A549 (cell line): ENCODE measurements around the gene HPCAL1. TPM values are rescaled to one million over a fixed set of nuclear protein-coding genes. Genes with fewer than 3 reads are reported as not detected.

Experiments
- ATAC-seq, 2 experiments: fragments of 200-7000 bp in 1 of 2; fragments of >200 bp in 1 of 2; cut with Nextera tagmentation in 1 of 2; cut with Tn5 transposase in 1 of 2; 3 replicates each; pipeline versions ENCODE4 v1.8.0 to v1.9.1; 2018 to 2020; ENCODE audit warnings: mild to moderate bottlenecking in 1 of 2, moderate library complexity in 1 of 2
- CTCF ChIA-PET: fragments of 300-600 bp; sonication (Branson Sonifier 250); formaldehyde crosslinking; extraction: SDS; loops from one replicate; lab custom pipeline; 2021; ENCODE audit warnings: antibody characterized with exemption, inconsistent platforms; lab: Yijun Ruan, JAX
- POLR2A ChIA-PET: fragments of 350-600 bp; formaldehyde crosslinking; extraction: SDS; loops from one replicate; lab custom pipeline; 2021; ENCODE audit warnings: antibody characterized with exemption, inconsistent platforms; lab: Yijun Ruan, JAX
- DNase-seq, 2 experiments: peaks; one replicate each; pipeline versions ENCODE4 v3.0.0 to v3.0.0-alpha.2; 2011 to 2016; ENCODE audit warnings: low read depth in 1 of 2, low spot score in 1 of 2
- FAIRE-seq: peaks from 2 replicates; lab custom pipeline; 2011; peaks lifted over from hg19 to GRCh38; lab: Jason Lieb, UNC
- H3K27ac ChIP-seq, 2 experiments: fragments of >200 bp; sonication (Bioruptor Twin); formaldehyde crosslinking; 3 replicates each; pipeline ENCODE4 v1.5.1; 2016 to 2017
- H3K4me1 ChIP-seq: fragments of >200 bp; sonication (Bioruptor Twin); formaldehyde crosslinking; 3 replicates; pipeline ENCODE4 v1.6.1; 2016
- H3K4me2 ChIP-seq: fragments of >200 bp; sonication (Bioruptor Twin); formaldehyde crosslinking; 3 replicates; pipeline ENCODE4 v1.6.1; 2016
- H3K4me3 ChIP-seq: fragments of >200 bp; sonication (Bioruptor Twin); formaldehyde crosslinking; 3 replicates; pipeline ENCODE4 v1.5.1; 2016
- H3K9me3 ChIP-seq: fragments of >200 bp; sonication (Bioruptor Twin); formaldehyde crosslinking; 3 replicates; pipeline ENCODE4 v1.6.1; 2016
- ATOH8 ChIP-seq: fragments of 250-450 bp; sonication (Bioruptor Pico); IDR thresholded peaks from 2 replicates; pipeline ENCODE4 v1.5.0; 2020; ENCODE audit warnings: low read depth, mild to moderate bottlenecking, moderate library complexity
- BHLHE40 ChIP-seq: IDR thresholded peaks from 2 replicates; pipeline ENCODE4 v1.6.1; 2012; ENCODE audit warnings: low read depth, low read length, inconsistent platforms
- CBX8 ChIP-seq: fragments of 200-600 bp; sonication (generic); IDR thresholded peaks from 2 replicates; pipeline ENCODE4 v1.6.1; 2016
- CHD2 ChIP-seq: fragments of 150-350 bp; IDR thresholded peaks from 2 replicates; pipeline ENCODE4 v1.6.1; 2014; ENCODE audit warnings: low read length; ENCODE audit not compliant: partially characterized antibody
- CHD4 ChIP-seq: fragments of 200-600 bp; sonication (generic); IDR thresholded peaks from 2 replicates; pipeline ENCODE4 v1.6.1; 2016; ENCODE audit warnings: antibody characterized with exemption, mild to moderate bottlenecking, borderline replicate concordance
- E2F6 ChIP-seq: IDR thresholded peaks from 2 replicates; pipeline ENCODE4 v1.6.1; 2012; ENCODE audit warnings: low read depth, borderline replicate concordance
- EHF ChIP-seq: fragments of 250-450 bp; sonication (Bioruptor Pico); IDR thresholded peaks from 2 replicates; pipeline ENCODE4 v1.5.0; 2020; ENCODE audit warnings: mild to moderate bottlenecking
- ELK1 ChIP-seq: fragments of 150-350 bp; IDR thresholded peaks from 2 replicates; pipeline ENCODE4 v1.6.1; 2014; ENCODE audit warnings: low read depth, mild to moderate bottlenecking, low read length
- JUN ChIP-seq, 2 experiments: fragments of >200 bp; sonication (Bioruptor Twin); formaldehyde crosslinking; IDR thresholded peaks; 2 replicates in 1 of 2; 3 replicates in 1 of 2; pipeline ENCODE4 v1.6.1; 2016 to 2017
- JUNB ChIP-seq: fragments of >200 bp; sonication (Bioruptor Twin); formaldehyde crosslinking; IDR thresholded peaks from 2 replicates; pipeline ENCODE4 v1.6.1; 2016
- KDM1A ChIP-seq: fragments of 200-600 bp; sonication (generic); IDR thresholded peaks from 2 replicates; pipeline ENCODE4 v1.6.1; 2016; ENCODE audit warnings: low read depth, mild to moderate bottlenecking
- MAFK ChIP-seq: fragments of 450-650 bp; IDR thresholded peaks from 2 replicates; pipeline ENCODE4 v1.6.1; 2014; ENCODE audit not compliant: partially characterized antibody
- MYC ChIP-seq: IDR thresholded peaks from 2 replicates; pipeline ENCODE4 v1.6.1; 2012; ENCODE audit warnings: mild to moderate bottlenecking, inconsistent platforms, low read length, improper control_type of control experiment, borderline replicate concordance
- NFE2L2 ChIP-seq: fragments of 150-350 bp; conservative IDR thresholded peaks from 2 replicates; pipeline ENCODE4 v1.6.1; 2014; ENCODE audit warnings: low read length
- PHF8 ChIP-seq: fragments of 200-600 bp; sonication (generic); IDR thresholded peaks from 2 replicates; pipeline ENCODE4 v1.6.1; 2016; ENCODE audit warnings: low read depth, mild to moderate bottlenecking, antibody characterized with exemption, moderate library complexity, borderline replicate concordance
- POLR2AphosphoS2 ChIP-seq: conservative IDR thresholded peaks from 2 replicates; pipeline ENCODE4 v1.6.1; 2012; ENCODE audit warnings: low read length, improper control_type of control experiment, inconsistent platforms
- RAD21 ChIP-seq, 2 experiments: fragments of >200 bp in 1 of 2; sonication (Bioruptor Twin) in 1 of 2; formaldehyde crosslinking in 1 of 2; IDR thresholded peaks in 1 of 2; conservative IDR thresholded peaks in 1 of 2; 2 replicates in 1 of 2; 3 replicates in 1 of 2; pipeline ENCODE4 v1.6.1; 2012 to 2018; ENCODE audit warnings: inconsistent platforms in 1 of 2
- RARB ChIP-seq: fragments of 250-450 bp; sonication (Bioruptor Pico); IDR thresholded peaks from 2 replicates; pipeline ENCODE4 v1.8.0; 2021; ENCODE audit warnings: mild to moderate bottlenecking, moderate library complexity
- WGBS: methylation state at CpG from one replicate; pipeline ENCODE4 v1.1.6; 2017; ENCODE audit errors: missing lambda C conversion rate; 5-methylcytosine and 5-hydroxymethylcytosine counted together
- polyA plus RNA-seq, 4 experiments: library from polyadenylated mRNA; depleted of rRNA in 3 of 4; stranded (reverse); fragments of >200 nt; fragmentation: RNase III in 1 of 4; extraction: RNeasy Plus Mini Kit Qiagen cat#74134 plus additional on column Dnase treatment in 1 of 4; gene quantifications; 2 replicates in 3 of 4; 3 replicates in 1 of 4; pipeline ENCODE4 v1.2.3, GENCODE V29; 2011 to 2017
- TF ChIP-seq, protein P1 (sequence below): IDR thresholded peaks from 2 replicates; pipeline ENCODE4 v1.6.1; 2012
- TF ChIP-seq, protein P2 (sequence below): fragments of 250-450 bp; sonication (Bioruptor Pico); IDR thresholded peaks from 2 replicates; pipeline ENCODE4 v1.5.0; 2021; ENCODE audit warnings: mild to moderate bottlenecking, moderate library complexity, borderline replicate concordance

The HPCAL1 gene
- polyA plus RNA-seq, 2 of the 4 experiments (the other 2 are of a cell fraction), result 44.4 to 66.4 TPM

GRCh38 chr2:10347562-10347948 is 44.9 kb downstream of the HPCAL1 start:
- H3K4me3 ChIP-seq, result no peak overlapping the region
- H3K9me3 ChIP-seq, result no peaks in the 10 kb centered on the region
- ChIA-PET POLR2A (no interaction called here), CTCF (interaction anchor here (0.8 to 2.1 kb wide), 9 partner anchors 9 to 88 kb away, joined by 3 to 6 read pairs (median 3); no protein-coding TSS in a partner anchor)
- H3K4me1 ChIP-seq, result peaks cover 52% of the 10 kb centered on the region
- FAIRE-seq (no peak), DNase-seq (no peak), ATAC-seq (peak in 1 of 2 experiments; percentile 14; a peak in 2 of 6 replicates)
- H3K27ac ChIP-seq, result peak overlapping the region; percentile 57 to 64; a peak in 5 of 6 replicates
- peak overlapping the region; percentile 56 for H3K4me2 ChIP-seq
- TF ChIP-seq RAD21 (conservative IDR thresholded peaks at IDR 0.05 in 1 of 2, IDR thresholded peaks at IDR 0.05 in 1 of 2) (no peak), CBX8 (no peak), KDM1A (no peak), NFE2L2 (no peak), BHLHE40 (no peak), ATOH8 (CRISPR knock-in tag) (no peak), ELK1 (no peak), CHD2 (no peak), CHD4 (no peak), JUNB (no peak), PHF8 (no peak), MYC (no peak), POLR2AphosphoS2 (no peak), E2F6 (no peak), JUN (IDR thresholded peaks at IDR 0.05) (no peak), EHF (CRISPR knock-in tag) (no peak)
- TF ChIP-seq, protein P1, sequence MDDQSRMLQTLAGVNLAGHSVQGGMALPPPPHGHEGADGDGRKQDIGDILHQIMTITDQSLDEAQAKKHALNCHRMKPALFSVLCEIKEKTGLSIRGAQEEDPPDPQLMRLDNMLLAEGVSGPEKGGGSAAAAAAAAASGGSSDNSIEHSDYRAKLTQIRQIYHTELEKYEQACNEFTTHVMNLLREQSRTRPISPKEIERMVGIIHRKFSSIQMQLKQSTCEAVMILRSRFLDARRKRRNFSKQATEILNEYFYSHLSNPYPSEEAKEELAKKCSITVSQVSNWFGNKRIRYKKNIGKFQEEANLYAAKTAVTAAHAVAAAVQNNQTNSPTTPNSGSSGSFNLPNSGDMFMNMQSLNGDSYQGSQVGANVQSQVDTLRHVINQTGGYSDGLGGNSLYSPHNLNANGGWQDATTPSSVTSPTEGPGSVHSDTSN, result no peak
- WGBS, result 61% methylated on average over 7 of the region's 7 CpGs

GRCh38 chr2:10348891-10349290 is 46.2 kb downstream of the HPCAL1 start:
- ChIA-PET POLR2A (no interaction called here), CTCF (interaction anchor here (0.6 to 2.1 kb wide), 5 partner anchors 22 to 391 kb away, joined by 3 to 6 read pairs (median 4); no protein-coding TSS in a partner anchor)
- H3K27ac ChIP-seq, result no peak overlapping the region
- H3K4me1 ChIP-seq, result peaks cover 39% of the 10 kb centered on the region
- TF ChIP-seq MAFK (no peak), BHLHE40 (no peak), POLR2AphosphoS2 (no peak), CBX8 (no peak)
- H3K4me2 ChIP-seq, result no peak overlapping the region
- no peak for ATAC-seq
- WGBS, result 90% methylated on average over 7 of the region's 7 CpGs
- FAIRE-seq, result no peak
- H3K9me3 ChIP-seq, result no peaks in the 10 kb centered on the region
- DNase-seq, result no peak
- no peak overlapping the region for H3K4me3 ChIP-seq

DNA sequence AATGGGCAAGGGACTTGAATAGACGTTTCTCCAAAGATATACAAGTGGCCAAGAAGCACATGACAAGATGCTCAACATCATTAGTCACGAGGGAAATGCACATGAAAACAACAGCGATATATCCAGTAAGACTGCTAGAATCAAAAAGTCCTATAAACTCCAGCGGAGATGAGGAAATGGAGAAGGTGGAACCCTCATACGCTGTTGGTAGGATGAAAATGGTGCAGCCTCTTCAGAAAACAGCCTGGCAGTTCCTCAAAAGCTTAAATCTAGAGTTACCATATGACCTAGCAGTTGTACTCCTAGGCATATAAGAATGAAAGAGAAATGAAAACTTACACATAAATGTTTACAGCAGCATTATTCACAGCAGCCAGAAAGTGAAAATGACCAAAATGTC is 48.1 kb downstream of the HPCAL1 start:
- ChIA-PET CTCF (interaction anchor here (0.9 to 1.5 kb wide), 3 partner anchors 8 to 40 kb away, joined by 3 to 4 read pairs (median 3); no protein-coding TSS in a partner anchor), POLR2A (no interaction called here)
- DNase-seq (no peak), FAIRE-seq (no peak), ATAC-seq (no peak)
- H3K4me1 ChIP-seq, result peaks cover 25% of the 10 kb centered on the region
- H3K4me3 ChIP-seq, result no peak overlapping the region
- H3K4me2 ChIP-seq, result no peak overlapping the region
- no peak for TF ChIP-seq RARB
- no peak for TF ChIP-seq CHD4
- TF ChIP-seq NFE2L2, result no peak
- no peak for TF ChIP-seq POLR2AphosphoS2
- TF ChIP-seq, protein P2, sequence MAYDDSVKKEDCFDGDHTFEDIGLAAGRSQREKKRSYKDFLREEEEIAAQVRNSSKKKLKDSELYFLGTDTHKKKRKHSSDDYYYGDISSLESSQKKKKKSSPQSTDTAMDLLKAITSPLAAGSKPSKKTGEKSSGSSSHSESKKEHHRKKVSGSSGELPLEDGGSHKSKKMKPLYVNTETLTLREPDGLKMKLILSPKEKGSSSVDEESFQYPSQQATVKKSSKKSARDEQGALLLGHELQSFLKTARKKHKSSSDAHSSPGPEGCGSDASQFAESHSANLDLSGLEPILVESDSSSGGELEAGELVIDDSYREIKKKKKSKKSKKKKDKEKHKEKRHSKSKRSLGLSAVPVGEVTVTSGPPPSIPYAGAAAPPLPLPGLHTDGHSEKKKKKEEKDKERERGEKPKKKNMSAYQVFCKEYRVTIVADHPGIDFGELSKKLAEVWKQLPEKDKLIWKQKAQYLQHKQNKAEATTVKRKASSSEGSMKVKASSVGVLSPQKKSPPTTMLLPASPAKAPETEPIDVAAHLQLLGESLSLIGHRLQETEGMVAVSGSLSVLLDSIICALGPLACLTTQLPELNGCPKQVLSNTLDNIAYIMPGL, result no peak
- H3K27ac ChIP-seq, result no peak overlapping the region
- no peaks in the 10 kb centered on the region for H3K9me3 ChIP-seq
- 87% methylated on average over 5 of the region's 5 CpGs for WGBS
